Measurements from ENCODE around the gene RFTN1. TPM values are rescaled to one million over a fixed set of nuclear protein-coding genes. Genes with fewer than 3 reads are reported as not detected.

RFTN1 gene
- total and polyA plus RNA-seq, 8 donors = 1.9 to 14.0 (median 2.9) TPM

DNA sequence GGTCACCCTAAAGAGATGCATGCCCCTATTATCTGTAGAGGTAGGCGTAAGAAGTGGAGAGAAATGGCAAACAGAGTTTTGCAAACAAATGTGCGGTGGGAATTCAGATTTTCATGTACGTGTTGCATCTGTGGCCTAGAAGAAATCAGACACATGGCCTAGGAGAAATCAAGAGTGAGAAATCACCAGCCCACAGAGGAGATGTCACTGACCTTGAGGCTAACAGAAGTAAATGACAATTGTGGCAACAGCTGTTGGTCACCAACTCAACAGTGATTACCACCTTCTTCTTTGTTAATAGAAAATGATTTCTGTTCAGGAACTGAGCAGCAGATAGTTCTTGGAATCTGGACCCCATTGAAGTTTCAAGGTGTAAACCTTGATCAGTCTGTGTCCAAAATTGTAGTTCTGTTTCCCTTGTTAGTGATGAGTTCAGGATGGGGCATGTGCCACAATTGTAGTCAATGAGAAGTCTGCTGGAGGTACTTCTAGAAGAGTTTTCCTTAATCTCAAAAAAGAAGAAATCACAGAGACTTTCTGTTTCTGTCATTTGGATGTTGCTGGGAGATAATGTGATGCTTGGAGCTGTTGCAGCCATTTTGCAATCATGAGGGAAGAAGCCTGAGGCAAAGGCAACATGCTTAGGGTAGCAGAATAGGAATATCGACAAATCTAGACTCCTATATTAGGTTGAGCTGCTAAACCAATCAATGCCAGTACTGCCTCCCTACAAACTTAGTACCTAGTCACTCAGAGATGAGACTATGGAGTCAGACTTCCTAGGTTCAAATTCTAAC is 34.3 kb upstream of the RFTN1 start:
- intact Hi-C loops (cut with DNase I) = loop anchor here in 1 of 3 donors (5.0 kb wide), 2 partner anchors 260 to 275 kb away; no protein-coding TSS in a partner anchor
- Histone ChIP-seq H3K36me3 (no peaks in the 10 kb centered on the region), H3K4me1 (no peaks in the 10 kb centered on the region), H3K27ac (no peak overlapping the region), H3K9me3 (no peaks in the 10 kb centered on the region), H3K27me3 (no peaks in the 10 kb centered on the region), H3K4me3 (no peak overlapping the region)
- 76 to 79% methylated on average over 4 of the region's 4 CpGs for WGBS, 2 donors
- TF ChIP-seq, protein P1, sequence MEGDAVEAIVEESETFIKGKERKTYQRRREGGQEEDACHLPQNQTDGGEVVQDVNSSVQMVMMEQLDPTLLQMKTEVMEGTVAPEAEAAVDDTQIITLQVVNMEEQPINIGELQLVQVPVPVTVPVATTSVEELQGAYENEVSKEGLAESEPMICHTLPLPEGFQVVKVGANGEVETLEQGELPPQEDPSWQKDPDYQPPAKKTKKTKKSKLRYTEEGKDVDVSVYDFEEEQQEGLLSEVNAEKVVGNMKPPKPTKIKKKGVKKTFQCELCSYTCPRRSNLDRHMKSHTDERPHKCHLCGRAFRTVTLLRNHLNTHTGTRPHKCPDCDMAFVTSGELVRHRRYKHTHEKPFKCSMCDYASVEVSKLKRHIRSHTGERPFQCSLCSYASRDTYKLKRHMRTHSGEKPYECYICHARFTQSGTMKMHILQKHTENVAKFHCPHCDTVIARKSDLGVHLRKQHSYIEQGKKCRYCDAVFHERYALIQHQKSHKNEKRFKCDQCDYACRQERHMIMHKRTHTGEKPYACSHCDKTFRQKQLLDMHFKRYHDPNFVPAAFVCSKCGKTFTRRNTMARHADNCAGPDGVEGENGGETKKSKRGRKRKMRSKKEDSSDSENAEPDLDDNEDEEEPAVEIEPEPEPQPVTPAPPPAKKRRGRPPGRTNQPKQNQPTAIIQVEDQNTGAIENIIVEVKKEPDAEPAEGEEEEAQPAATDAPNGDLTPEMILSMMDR (IDR thresholded peaks at IDR 0.05) = no peak
- no peak for DNase-seq
- ATAC-seq = no peak
- no peak for FAIRE-seq

DNA sequence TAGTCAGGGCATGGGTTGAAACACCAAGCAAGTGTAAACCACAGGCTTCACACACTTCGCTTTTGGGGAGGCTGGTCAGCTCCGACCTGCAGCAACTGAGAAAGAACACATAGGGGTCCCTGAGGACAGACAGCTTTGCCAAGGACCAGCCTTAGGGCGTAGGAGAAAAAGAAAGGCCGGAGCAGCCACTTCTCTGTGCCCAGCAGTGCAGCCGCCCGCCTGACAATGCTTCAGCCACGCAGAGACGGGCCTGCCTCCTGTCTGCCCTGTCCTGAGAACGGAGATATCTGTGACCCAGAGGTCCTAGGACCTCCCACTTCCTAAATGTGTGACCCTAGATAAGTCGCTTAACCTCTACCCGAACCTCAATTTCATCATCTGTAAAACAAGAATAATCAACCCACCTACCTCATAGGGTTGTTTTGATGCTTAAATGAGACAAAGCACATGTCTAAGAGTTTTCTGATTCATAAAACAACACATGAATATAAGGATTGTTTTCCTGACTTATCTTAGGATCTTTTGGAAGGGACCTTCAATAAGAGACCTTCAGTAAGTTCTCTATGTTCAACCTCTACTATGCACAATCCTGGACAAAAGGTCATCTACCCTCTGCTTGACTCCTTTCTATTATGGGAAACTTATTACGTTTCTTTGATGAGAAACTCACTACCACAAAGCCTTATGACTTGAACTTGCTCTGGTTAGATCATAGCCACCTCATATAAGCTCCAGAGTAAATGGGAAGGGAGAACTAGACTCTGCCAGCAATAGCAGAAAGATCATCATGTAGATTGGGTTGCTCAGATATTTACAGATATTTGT is 32.9 kb upstream of the RFTN1 start:
- WGBS, 2 donors = 74 to 76% methylated on average over 12 of the region's 12 CpGs
- DNase-seq (no peak), ATAC-seq (no peak), FAIRE-seq (no peak)
- H3K9me3 ChIP-seq = no peaks in the 10 kb centered on the region
- TF ChIP-seq, protein P1 (IDR thresholded peaks at IDR 0.05) = no peak
- H3K36me3 ChIP-seq = no peaks in the 10 kb centered on the region
- no peak overlapping the region for H3K27ac ChIP-seq
- H3K4me3 ChIP-seq = no peak overlapping the region
- H3K4me1 ChIP-seq = no peaks in the 10 kb centered on the region
- intact Hi-C loops (cut with DNase I) = loop anchor here in 1 of 3 donors (5.0 kb wide), 2 partner anchors 259 to 274 kb away; no protein-coding TSS in a partner anchor
- no peaks in the 10 kb centered on the region for H3K27me3 ChIP-seq

DNA sequence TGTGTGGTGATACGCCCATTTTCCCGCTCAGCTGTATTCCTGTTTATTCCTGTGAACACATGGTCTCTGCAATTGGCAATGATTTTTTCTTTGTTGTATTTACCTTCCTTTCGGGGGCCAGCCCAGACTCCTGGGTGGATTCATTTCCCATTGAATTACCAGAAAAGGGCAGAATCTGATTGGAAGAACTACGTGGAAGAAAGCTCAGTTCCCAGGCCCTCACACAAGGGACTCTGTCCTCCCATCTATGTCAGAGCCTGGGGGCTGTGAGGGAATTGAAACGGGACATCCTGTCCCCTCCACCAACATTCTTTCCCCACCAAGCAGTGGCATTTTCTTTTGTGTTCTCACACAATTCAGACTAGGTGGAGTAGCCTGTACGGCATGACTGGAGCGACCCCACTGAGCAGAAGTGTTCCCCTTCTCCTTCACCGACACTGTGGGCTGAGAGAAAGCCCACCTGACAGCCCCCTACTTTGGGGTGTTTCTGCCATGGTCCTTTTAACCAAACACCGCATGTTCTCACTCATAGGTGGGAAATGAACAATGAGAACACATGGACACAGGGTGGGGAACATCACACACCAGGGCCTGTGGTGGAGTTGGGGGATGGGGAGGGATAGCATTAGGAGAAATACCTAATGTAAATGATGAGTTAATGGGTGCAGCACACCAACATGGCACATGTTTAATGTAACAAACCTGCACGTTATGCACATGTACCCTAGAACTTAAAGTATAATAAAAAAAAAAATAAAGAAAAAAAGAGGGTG is 32.1 kb upstream of the RFTN1 start:
- no peak for FAIRE-seq
- no peak for ATAC-seq
- Histone ChIP-seq H3K36me3 (no peaks in the 10 kb centered on the region), H3K4me3 (no peak overlapping the region), H3K27me3 (no peaks in the 10 kb centered on the region), H3K4me1 (no peaks in the 10 kb centered on the region), H3K9me3 (no peaks in the 10 kb centered on the region), H3K27ac (no peak overlapping the region)
- intact Hi-C loops (cut with DNase I) = loop anchor here in 1 of 3 donors (5.0 kb wide), 2 partner anchors 258 to 273 kb away; no protein-coding TSS in a partner anchor
- TF ChIP-seq, protein P1 (IDR thresholded peaks at IDR 0.05) = no peak
- DNase-seq = no peak
- WGBS, 2 donors = 64 to 73% methylated on average over 10 of the region's 10 CpGs

DNA sequence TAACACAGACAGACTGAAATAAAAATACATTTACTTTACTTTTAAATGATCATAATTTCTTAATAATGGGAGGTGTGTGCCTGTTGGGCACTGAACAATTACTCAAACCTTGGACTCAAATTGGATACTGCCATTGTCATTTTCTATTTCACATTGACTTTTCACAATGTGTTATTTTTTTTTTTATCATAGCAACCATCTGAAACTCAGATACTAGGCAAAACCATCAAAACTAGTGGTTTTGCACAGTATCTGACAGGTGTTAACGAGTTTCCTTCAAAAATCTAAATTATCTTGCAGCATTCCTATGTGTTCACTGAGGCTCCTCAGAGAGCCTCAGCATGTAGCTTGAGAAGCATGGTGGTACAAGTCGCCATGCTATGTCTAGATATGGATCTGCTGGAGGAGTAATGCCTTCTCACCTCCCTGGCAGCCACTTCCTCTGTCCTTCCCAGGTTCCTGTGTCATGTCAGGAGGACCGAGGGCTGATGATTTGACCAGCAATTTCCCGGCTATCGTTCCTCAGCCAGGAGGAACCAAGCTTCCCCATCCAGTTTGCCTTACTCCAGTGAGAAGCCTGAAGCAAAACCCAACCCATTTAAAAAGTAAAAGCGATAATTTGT is 29.9 kb upstream of the RFTN1 start:
- no peaks in the 10 kb centered on the region for H3K4me1 ChIP-seq
- FAIRE-seq (no peak), DNase-seq (no peak), ATAC-seq (no peak)
- H3K4me3 ChIP-seq = no peak overlapping the region
- H3K36me3 ChIP-seq = no peaks in the 10 kb centered on the region
- TF ChIP-seq, protein P1 (IDR thresholded peaks at IDR 0.05) = no peak
- intact Hi-C loops (cut with DNase I) = no loop called here
- H3K27me3 ChIP-seq = no peaks in the 10 kb centered on the region
- no peaks in the 10 kb centered on the region for H3K9me3 ChIP-seq
- WGBS, 2 donors = 64 to 80% methylated on average over 6 of the region's 6 CpGs
- no peak overlapping the region for H3K27ac ChIP-seq

Data from pancreas (tissue), 10 donors.